B cell (primary cell): ENCODE data around the gene USP12. TPM values are rescaled to one million over a fixed set of nuclear protein-coding genes. Genes with fewer than 3 reads are reported as not detected.

Experiments used
- ATAC-seq: fragments of 200-7000 bp; cut with Tn5 transposase; one replicate; pipeline ENCODE4 v1.10.0; 2021; ENCODE audit warnings: low read depth, mild to moderate bottlenecking, moderate number of reproducible peaks, moderate library complexity
- CTCF ChIA-PET: fragments of 350-600 bp; sonication (Branson Sonifier 250); formaldehyde crosslinking; loops from one replicate; lab custom pipeline; 2021; ENCODE audit warnings: antibody characterized with exemption, inconsistent platforms; lab: Charles Lee
- POLR2A ChIA-PET: fragments of 350-600 bp; sonication (Branson Sonifier 250); formaldehyde crosslinking; loops from one replicate; lab custom pipeline; 2021; ENCODE audit warnings: antibody characterized with exemption; lab: Charles Lee
- DNase-seq: peaks from one replicate; pipeline ENCODE4 v3.0.0; 2013
- H2AFZ ChIP-seq: 2 replicates; pipeline ENCODE4 v1.6.1; 2012; ENCODE audit warnings: mild to moderate bottlenecking, low read depth, low read length; ENCODE audit not compliant: insufficient read depth, poor library complexity, severe bottlenecking
- H3K27ac ChIP-seq, 2 donors: 1 replicate in 1 of 2; 2 replicates in 1 of 2; pipeline ENCODE4 v1.5.1; 2012 to 2013; ENCODE audit warnings: low read length in 2 of 2, mild to moderate bottlenecking in 2 of 2, moderate library complexity in 1 of 2
- H3K27me3 ChIP-seq, 4 experiments: fragments of 200-600 bp in 1 of 4; sonication (generic) in 1 of 4; replicated peaks in 1 of 4; 1 replicate in 2 of 4; 2 replicates in 2 of 4; pipeline versions ENCODE4 v1.6.1 to v1.7.0; 2013 to 2016; ENCODE audit warnings: low read length in 3 of 4, mild to moderate bottlenecking in 2 of 4, mixed read lengths in 1 of 4, moderate library complexity in 1 of 4; ENCODE audit not compliant: insufficient read depth in 4 of 4, control insufficient read depth in 3 of 4; ENCODE audit errors: control extremely low read depth in 1 of 4
- H3K36me3 ChIP-seq, 2 experiments: replicated peaks in 1 of 2; 1 replicate in 1 of 2; 2 replicates in 1 of 2; pipeline versions ENCODE4 v1.6.1 to v1.7.1; 2013; ENCODE audit warnings: low read length in 1 of 2; ENCODE audit not compliant: insufficient read depth in 2 of 2, control insufficient read depth in 1 of 2; ENCODE audit errors: control extremely low read depth in 1 of 2, extremely low read depth in 1 of 2
- H3K4me1 ChIP-seq, 2 donors: fragments of 200-600 bp in 1 of 2; sonication (generic) in 1 of 2; 1 replicate in 1 of 2; 2 replicates in 1 of 2; pipeline versions ENCODE4 v1.5.1 to v1.6.1; 2013 to 2017; ENCODE audit warnings: low read length in 2 of 2; ENCODE audit not compliant: control insufficient read depth in 2 of 2, insufficient read depth in 2 of 2
- H3K4me2 ChIP-seq: replicated peaks from 2 replicates; pipeline ENCODE3; 2012; ENCODE audit warnings: mild to moderate bottlenecking, low read depth, low read length; ENCODE audit not compliant: poor library complexity, severe bottlenecking
- H3K4me3 ChIP-seq, 5 experiments: fragments of 200-600 bp in 1 of 5; sonication (generic) in 1 of 5; 1 replicate in 3 of 5; 2 replicates in 2 of 5; pipeline versions ENCODE4 v1.5.1 to v1.7.0; 2011 to 2016; ENCODE audit warnings: low read length in 4 of 5, mild to moderate bottlenecking in 4 of 5, low read depth in 2 of 5, control low read depth in 1 of 5, moderate library complexity in 1 of 5; ENCODE audit not compliant: insufficient read depth in 1 of 5; ENCODE audit errors: control extremely low read depth in 1 of 5, extremely low read depth in 1 of 5
- H3K79me2 ChIP-seq: fragments of 200-600 bp; sonication (generic); one replicate; pipeline ENCODE4 v1.6.0; 2016; ENCODE audit warnings: low read length; ENCODE audit not compliant: control insufficient read depth, insufficient read depth
- H3K9ac ChIP-seq: fragments of 200-600 bp; sonication (generic); 2 replicates; pipeline ENCODE4 v1.6.1; 2017; ENCODE audit warnings: mild to moderate bottlenecking, low read length, moderate library complexity
- H3K9me3 ChIP-seq, 3 donors: one replicate each; pipeline versions ENCODE4 v1.6.1 to v1.7.1; 2013; ENCODE audit warnings: low read length in 2 of 3; ENCODE audit not compliant: control insufficient read depth in 2 of 3, insufficient read depth in 1 of 3; ENCODE audit errors: control extremely low read depth in 1 of 3
- H4K20me1 ChIP-seq: 2 replicates; pipeline ENCODE4 v1.6.0; 2012; ENCODE audit warnings: mild to moderate bottlenecking, low read length; ENCODE audit not compliant: insufficient read depth, control insufficient read depth, poor library complexity, severe bottlenecking
- H3K27ac Mint-ChIP-seq: one replicate; pipeline ENCODE4 v1.8.0; 2021; ENCODE audit warnings: mixed read lengths
- H3K27me3 Mint-ChIP-seq: one replicate; pipeline ENCODE4 v1.8.0; 2021; ENCODE audit warnings: mixed read lengths
- H3K4me1 Mint-ChIP-seq: one replicate; pipeline ENCODE4 v1.8.0; 2021; ENCODE audit warnings: mixed read lengths
- H3K4me3 Mint-ChIP-seq: one replicate; pipeline ENCODE4 v1.8.0; 2021; ENCODE audit warnings: mixed read lengths
- H3K9me3 Mint-ChIP-seq: one replicate; pipeline ENCODE4 v1.8.0; 2022; ENCODE audit warnings: mixed read lengths; ENCODE audit not compliant: insufficient read depth
- EZH2 ChIP-seq: IDR thresholded peaks from 2 replicates; pipeline ENCODE4 v1.6.1; 2012; ENCODE audit warnings: borderline replicate concordance, low read depth, mild to moderate bottlenecking, moderate library complexity, low read length; ENCODE audit not compliant: insufficient read depth, poor library complexity, severe bottlenecking
- WGBS: methylation state at CpG from one replicate; pipeline ENCODE4 v1.1.5; 2013; ENCODE audit warnings: missing lambda C conversion rate; ENCODE audit not compliant: insufficient coverage; 5-methylcytosine and 5-hydroxymethylcytosine counted together
- intact Hi-C: fragments of 100-400 bp; cut with micrococcal nuclease; formaldehyde crosslinking; loops from one replicate; pipeline ENCODE4 v1.10.0; 2022
- polyA plus RNA-seq: library from polyadenylated mRNA; depleted of rRNA; stranded (reverse); fragments of >200 nt; gene quantifications from 2 replicates; pipeline ENCODE4 v1.2.3, GENCODE V29; 2012
- total RNA-seq, 2 donors: library from RNA; stranded (reverse); fragments of 120-200 nt in 1 of 2; gene quantifications; 1 replicate in 1 of 2; 2 replicates in 1 of 2; pipeline versions ENCODE4 v1.2.3 to v1.2.4, GENCODE V29; 2013 to 2022
- TF ChIP-seq, protein P1 (sequence below): fragments of 200-600 bp; IDR thresholded peaks from one replicate; pipeline ENCODE4 v1.8.0; 2022; ENCODE audit warnings: antibody characterized with exemption, mild to moderate bottlenecking

Gene USP12
- total and polyA plus RNA-seq, 2 donors (not counting 1 experiment from before 2014, with no cell fraction given): 21.7 to 46.3 TPM

- Mint-ChIP-seq H3K27ac (peak overlapping the region; percentile 11), H3K4me1 (peaks cover 67% of the 10 kb centered on the region), H3K9me3 (peaks cover 3% of the 10 kb centered on the region), H3K27me3 (no peaks in the 10 kb centered on the region), H3K4me3 (peak overlapping the region; percentile 24)
- ATAC-seq (no peak), DNase-seq (no peak)
- Histone ChIP-seq H3K4me2 (peak overlapping the region; percentile 20), H3K9ac (no peak overlapping the region), H3K36me3 (peaks cover 0 to 2% of the 10 kb centered on the region in 2 experiments), H3K79me2 (peaks cover 98% of the 10 kb centered on the region), H3K27me3 (no peaks in the 10 kb centered on the region), H3K4me1 (peaks cover 23 to 26% of the 10 kb centered on the region in 2 donors), H2AFZ (no peak overlapping the region), H4K20me1 (peaks cover 72% of the 10 kb centered on the region), H3K27ac (no peak overlapping the region), H3K9me3 (peaks cover 3 to 13% (median 12%) of the 10 kb centered on the region in 3 donors), H3K4me3 (no peak overlapping the region)
- ChIA-PET POLR2A (interaction anchor here (0.5 to 1.8 kb wide), 2 partner anchors 10 to 15 kb away, joined by 3 to 5 read pairs; no protein-coding TSS in a partner anchor), CTCF (interaction anchor here (0.6 to 1.1 kb wide), 2 partner anchors 94 to 220 kb away, joined by 4 read pairs; no protein-coding TSS in a partner anchor)
- WGBS: 81% methylated on average over 5 of the region's 5 CpGs
- intact Hi-C loops: no loop called here
- TF ChIP-seq, protein P1, sequence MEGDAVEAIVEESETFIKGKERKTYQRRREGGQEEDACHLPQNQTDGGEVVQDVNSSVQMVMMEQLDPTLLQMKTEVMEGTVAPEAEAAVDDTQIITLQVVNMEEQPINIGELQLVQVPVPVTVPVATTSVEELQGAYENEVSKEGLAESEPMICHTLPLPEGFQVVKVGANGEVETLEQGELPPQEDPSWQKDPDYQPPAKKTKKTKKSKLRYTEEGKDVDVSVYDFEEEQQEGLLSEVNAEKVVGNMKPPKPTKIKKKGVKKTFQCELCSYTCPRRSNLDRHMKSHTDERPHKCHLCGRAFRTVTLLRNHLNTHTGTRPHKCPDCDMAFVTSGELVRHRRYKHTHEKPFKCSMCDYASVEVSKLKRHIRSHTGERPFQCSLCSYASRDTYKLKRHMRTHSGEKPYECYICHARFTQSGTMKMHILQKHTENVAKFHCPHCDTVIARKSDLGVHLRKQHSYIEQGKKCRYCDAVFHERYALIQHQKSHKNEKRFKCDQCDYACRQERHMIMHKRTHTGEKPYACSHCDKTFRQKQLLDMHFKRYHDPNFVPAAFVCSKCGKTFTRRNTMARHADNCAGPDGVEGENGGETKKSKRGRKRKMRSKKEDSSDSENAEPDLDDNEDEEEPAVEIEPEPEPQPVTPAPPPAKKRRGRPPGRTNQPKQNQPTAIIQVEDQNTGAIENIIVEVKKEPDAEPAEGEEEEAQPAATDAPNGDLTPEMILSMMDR: no peak
- TF ChIP-seq EZH2: no peak
These were observed 39.1 kb downstream of the USP12 start for GRCh38 chr13:27132538-27132937.

- Histone ChIP-seq H3K9me3 (peaks cover 3 to 13% (median 12%) of the 10 kb centered on the region in 3 donors), H3K4me3 (no peak overlapping the region), H2AFZ (no peak overlapping the region), H3K4me1 (peaks cover 30 to 32% of the 10 kb centered on the region in 2 donors), H3K9ac (no peak overlapping the region), H4K20me1 (peaks cover 74% of the 10 kb centered on the region), H3K79me2 (peaks cover 97% of the 10 kb centered on the region), H3K27me3 (no peaks in the 10 kb centered on the region), H3K4me2 (no peak overlapping the region), H3K27ac (no peak overlapping the region), H3K36me3 (peaks cover 0 to 2% of the 10 kb centered on the region in 2 experiments)
- Mint-ChIP-seq H3K27ac (peak overlapping the region; percentile 17), H3K9me3 (peaks cover 3% of the 10 kb centered on the region), H3K4me3 (peak overlapping the region; percentile 15), H3K4me1 (peaks cover 72% of the 10 kb centered on the region), H3K27me3 (no peaks in the 10 kb centered on the region)
- POLR2A ChIA-PET: interaction anchor here (0.5 to 1.8 kb wide), 2 partner anchors 11 to 16 kb away, joined by 3 to 5 read pairs; no protein-coding TSS in a partner anchor
- no CpG with 5 or more reads among the region's 3 CpGs for WGBS
- CTCF ChIA-PET: interaction anchor here (0.6 to 1.4 kb wide), 2 partner anchors 38 to 95 kb away, joined by 4 read pairs; no protein-coding TSS in a partner anchor
- ATAC-seq (no peak), DNase-seq (no peak)
- intact Hi-C loops: loop anchor here (2.0 kb wide), 2 partner anchors 15 to 39 kb away; partner anchors contain the start of gene USP12
- no peak for TF ChIP-seq EZH2
- TF ChIP-seq, protein P1: no peak
These were observed 39.7 kb downstream of the USP12 start for GRCh38 chr13:27131906-27132305.
